ENCODE results near the gene SLC6A11.

The SLC6A11 gene

DNA sequence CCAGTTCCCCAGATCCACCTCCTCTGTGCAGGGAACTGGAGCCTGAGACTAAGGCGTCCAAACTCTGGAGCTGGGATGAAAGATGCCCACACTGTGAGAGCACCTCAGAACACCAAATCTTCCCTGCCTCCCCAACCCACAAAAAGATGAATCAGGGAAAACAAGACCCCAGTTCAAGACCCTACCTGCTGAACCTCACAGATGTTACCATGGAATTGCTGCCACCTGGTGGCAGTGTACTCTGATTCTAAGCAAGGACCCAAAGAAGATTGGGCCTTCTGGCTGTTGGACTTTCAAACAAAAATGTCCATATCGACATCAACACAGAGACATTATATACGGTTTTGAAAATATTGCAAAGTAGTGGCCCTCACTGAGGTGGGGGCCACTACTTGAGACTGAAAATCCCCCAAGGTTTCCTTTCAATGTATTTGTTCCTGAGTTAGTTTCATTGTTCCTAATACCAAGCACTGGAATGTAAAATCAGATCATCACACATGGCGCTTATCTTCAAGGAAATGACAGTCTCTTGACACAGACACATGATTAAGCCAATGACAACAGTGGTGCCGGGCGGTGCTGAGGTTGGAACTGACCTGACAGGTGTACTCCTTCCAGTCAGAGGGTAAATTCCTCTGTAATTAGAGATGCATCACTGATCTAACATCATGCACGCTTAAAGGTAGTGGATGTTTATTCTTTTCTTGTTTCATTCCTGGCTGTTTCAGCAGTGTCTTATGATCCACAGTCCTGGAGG, 67.6 kb downstream of the SLC6A11 start:
- no peak for DNase-seq (ENCODE audit: extremely low read depth in 1 of 2, low read depth in 1 of 2)

DNA sequence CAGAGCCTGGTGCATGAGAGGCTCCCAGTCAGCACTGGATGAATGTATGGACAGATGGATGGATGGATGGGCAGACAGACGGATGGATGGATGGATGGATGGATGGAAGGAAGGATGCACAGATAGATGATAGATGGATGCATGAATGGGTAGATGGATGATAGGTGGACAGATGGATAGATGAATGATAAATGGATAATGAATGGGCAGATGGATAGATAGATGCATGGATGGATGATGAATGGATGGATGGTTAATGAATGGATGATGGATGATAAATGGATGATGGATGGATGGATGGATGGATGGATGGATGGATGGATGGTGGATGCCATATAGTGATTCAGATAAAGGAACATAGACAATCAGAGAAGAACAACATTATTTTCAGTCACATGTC, 71.0 kb downstream of the SLC6A11 start:
- DNase-seq (ENCODE audit: extremely low read depth in 1 of 2, low read depth in 1 of 2) = no peak

DNA sequence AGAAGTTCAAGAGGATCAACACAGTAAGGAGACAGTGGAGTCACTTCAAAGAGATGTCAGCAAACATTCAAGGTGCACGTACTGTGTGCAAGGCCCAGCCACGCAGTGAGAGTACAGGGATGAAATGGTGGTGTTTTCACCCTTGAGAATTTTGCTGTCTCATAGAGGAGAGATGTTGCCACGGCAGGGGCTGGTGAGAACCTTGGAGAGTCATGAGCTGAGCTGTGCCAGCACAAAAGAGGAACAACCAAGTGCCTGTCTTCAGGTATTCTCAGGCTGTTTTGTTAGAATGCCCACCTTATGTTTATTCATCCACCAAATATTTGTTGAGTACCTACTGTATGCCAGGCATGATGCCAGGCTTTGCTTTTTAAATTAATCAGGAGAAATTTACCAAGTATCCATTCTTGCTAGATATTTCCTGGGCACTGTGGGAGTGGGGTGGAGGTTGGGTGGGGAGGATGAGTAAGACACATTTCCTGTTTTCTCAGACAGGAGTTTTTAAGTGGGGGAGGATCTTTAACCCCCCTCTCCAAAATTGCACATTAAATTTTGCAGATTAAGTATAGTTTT, 72.6 kb downstream of the SLC6A11 start:
- DNase-seq (ENCODE audit: extremely low read depth in 1 of 2, low read depth in 1 of 2) = no peak

- no peak for DNase-seq (ENCODE audit: extremely low read depth in 1 of 2, low read depth in 1 of 2)
Measured at GRCh38 chr3:10889206-10889960, 73.4 kb downstream of the SLC6A11 start.

DNA sequence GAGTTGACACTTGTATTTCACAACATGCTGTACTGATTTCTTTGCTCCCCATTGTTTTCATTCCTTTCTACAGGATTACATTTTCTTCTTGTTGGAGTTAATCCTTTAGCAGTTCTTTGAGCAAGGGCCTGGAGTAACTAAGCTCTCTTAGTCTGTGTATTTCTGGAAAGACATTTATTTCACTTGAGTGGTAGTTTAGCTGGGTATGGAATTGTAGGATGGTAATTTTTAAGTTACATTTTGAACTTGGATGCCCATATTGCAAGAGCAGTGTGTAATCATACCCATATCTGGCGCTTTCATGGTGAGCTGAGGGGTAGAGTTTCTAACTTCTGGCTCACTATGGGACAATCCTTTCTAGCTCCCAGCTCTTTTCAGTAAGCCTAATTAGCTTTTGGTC, 74.6 kb downstream of the SLC6A11 start:
- DNase-seq (ENCODE audit: extremely low read depth in 1 of 2, low read depth in 1 of 2) = no peak

DNA sequence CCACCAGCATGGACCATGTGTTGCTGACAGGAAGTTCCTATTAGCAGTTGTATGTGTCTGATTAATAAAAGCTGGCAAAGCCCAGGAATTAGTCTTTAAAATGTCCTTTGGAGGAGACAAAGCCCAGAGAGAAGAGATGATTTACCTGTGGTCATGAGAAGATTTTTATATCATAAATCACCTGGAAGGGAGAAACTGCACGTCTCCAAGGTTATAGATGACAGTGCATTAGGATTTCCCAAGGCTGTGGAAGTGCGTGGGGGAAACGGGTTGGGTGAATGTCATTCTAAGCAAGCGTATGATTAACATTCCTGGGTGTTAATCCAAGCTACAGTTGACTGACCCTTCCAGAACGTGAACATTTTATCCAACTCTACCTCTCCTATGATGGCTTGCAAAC, 76.6 kb downstream of the SLC6A11 start:
- DNase-seq (ENCODE audit: extremely low read depth in 1 of 2, low read depth in 1 of 2) = no peak

- no peak for DNase-seq (ENCODE audit: extremely low read depth in 1 of 2, low read depth in 1 of 2)
Measured at GRCh38 chr3:10901296-10901945, 85.4 kb downstream of the SLC6A11 start.

DNA sequence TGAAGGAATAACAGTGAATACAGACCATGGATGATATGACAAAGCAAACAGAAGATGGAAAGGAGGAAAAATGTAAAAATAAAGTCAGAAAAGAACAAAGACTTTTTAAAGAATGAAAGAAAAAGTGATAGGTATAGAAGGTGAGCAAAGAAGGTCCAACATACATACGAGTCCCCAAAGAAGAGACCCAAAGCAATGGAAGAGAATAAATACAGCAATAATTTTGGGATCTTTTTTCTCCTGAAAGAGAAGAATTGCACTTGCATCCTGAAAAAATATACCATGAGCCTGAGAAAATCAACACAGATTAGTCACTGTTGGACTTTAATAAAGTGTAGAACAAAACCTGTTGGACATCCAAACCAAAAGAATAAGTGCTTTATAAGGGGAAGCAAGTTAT, 91.2 kb downstream of the SLC6A11 start:
- DNase-seq (ENCODE audit: extremely low read depth in 1 of 2, low read depth in 1 of 2) = no peak

- DNase-seq (ENCODE audit: extremely low read depth in 1 of 2, low read depth in 1 of 2) = no peak
Measured at GRCh38 chr3:10910367-10910766, 94.3 kb downstream of the SLC6A11 start.

DNA sequence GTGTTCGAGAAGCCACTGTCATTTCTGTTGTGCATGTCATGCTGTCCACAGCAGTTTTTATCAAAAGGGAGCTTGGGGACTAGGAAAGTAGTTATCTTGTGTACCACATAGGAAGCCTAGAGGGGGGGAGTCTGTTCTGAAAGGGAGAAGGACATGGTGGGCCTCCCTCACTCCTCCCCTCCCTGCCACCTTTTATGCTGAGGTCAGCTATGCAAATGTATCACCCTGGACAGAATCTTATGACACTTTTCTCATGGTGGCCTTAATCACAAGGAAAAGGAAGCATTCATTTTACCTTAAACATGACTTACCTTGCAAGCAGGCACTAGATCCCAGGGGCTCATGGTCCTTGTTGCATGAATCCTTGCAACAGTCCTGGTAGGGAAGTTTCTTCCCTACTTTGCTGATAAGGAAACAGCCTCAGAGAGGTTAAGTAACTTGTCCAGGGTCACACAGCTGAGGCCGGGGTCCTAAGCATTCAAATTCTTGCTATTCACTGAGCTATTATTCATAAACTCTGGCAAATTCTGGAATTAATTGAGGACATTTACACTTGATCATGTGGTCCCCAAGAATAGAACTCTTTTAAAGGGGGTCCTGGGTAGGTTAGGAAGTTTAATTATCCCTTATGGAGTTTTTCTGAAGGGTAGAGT, 95.4 kb downstream of the SLC6A11 start:
- no peak for DNase-seq (ENCODE audit: extremely low read depth in 1 of 2, low read depth in 1 of 2)

DNA sequence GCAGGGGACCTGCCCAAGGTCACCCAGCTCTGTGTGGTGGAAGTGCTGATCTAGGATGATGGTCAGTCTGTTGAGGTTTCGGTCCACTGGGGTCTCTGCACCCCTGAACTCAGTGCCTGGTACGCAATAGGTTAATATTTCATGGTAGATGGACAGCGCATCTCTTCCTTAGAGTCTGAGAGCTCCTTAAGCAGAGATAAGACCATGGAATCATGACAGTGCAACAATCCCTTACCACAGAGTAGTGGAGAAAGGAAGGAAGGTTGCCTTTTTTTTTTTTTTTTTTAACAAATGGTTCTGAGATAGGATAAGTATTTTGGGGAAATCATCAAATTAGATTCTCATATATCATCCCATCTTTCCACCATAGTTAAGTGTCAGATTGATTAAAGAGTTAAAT, 96.8 kb downstream of the SLC6A11 start:
- no peak for DNase-seq (ENCODE audit: extremely low read depth in 1 of 2, low read depth in 1 of 2)

- no peak for DNase-seq (ENCODE audit: extremely low read depth in 1 of 2, low read depth in 1 of 2)
Measured at GRCh38 chr3:10915376-10915775, 99.3 kb downstream of the SLC6A11 start.

DNA sequence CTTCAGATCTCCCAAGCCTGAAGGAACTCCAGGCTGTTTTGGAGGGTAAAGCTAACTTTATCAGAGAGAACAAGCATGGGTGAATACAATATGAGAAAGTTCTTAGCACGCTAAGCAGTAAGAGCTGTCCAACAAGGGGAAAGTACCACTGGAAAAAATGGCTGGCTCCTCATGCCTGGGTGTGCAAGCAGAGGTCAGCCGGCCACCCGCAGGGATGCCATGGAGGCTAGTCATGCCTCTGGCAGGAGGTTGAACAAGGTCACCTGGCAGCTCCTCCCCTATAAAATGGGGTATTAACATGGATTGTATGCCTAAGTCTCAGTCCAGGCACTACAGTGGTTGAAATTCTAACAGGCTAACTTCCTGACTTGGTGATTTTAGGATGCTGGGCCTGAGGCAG, 101.1 kb downstream of the SLC6A11 start:
- DNase-seq (ENCODE audit: extremely low read depth in 1 of 2, low read depth in 1 of 2) = no peak

GRCh38 chr3:10918011-10918410, 102.0 kb downstream of the SLC6A11 start:
- DNase-seq (ENCODE audit: extremely low read depth in 1 of 2, low read depth in 1 of 2) = no peak

DNA sequence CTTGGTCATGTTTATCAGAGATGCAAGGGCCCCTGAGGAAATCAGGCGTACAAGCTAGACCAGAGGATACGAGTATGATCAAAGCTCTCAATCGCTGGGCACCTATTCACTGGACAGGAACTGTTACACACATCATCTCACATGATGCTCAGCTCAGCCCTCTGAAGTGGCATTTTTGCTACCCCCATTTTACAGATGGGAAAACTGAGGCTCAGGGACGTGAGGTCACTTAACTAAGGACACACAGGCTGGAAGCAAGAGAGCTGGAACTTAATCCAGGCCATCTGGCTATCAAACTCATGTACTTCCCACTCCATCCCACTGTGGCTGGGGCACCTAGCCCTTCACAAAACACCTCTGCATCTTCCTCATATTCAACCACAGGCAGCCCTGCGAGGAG, 103.6 kb downstream of the SLC6A11 start:
- no peak for DNase-seq (ENCODE audit: extremely low read depth in 1 of 2, low read depth in 1 of 2)

DNA sequence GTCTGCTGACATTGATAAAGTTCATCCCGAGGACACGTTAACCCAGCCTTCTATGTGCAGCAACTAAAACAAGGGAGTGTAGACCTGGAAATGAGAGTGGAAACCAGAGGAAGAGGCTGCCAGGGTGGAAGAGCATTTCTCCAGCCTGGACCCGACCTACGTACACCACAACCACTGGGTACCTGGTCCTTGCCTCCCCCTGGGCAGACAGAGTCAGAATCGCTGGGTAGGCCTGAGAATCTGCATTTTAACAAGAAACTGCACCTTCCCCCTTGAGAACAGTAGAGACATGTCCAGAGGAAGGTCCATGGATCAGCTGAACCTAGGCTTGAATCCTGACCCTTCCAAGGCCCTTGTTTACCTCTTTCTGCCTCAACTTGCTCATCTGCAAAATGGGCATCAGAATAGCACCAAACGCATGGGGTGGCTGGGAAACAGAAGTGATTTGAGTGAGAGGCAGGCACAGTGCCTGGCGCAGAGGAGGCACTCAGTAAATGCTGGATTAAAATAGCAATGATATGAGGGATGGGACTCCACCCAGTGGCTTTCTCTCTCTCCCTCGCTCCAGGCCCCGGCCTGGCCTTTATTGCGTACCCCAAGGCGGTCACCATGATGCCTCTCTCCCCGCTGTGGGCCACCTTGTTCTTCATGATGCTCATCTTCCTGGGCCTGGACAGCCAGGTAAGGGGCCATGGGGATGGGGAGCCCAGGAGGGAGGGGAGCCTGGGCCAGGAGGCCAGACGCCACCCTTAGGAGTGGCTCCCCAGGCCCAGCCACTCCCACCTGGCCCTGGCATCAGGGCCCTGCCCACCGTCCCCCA, 109.6 kb downstream of the SLC6A11 start:
- no peak for DNase-seq (ENCODE audit: extremely low read depth in 1 of 2, low read depth in 1 of 2)

- DNase-seq (ENCODE audit: extremely low read depth in 1 of 2, low read depth in 1 of 2) = no peak
Measured at GRCh38 chr3:10926256-10926810, 110.3 kb downstream of the SLC6A11 start.

GRCh38 chr3:10926811-10927521, 110.9 kb downstream of the SLC6A11 start:
- DNase-seq (ENCODE audit: extremely low read depth in 1 of 2, low read depth in 1 of 2) = no peak

GRCh38 chr3:10927551-10927950, 111.5 kb downstream of the SLC6A11 start:
- no peak for DNase-seq (ENCODE audit: extremely low read depth in 1 of 2, low read depth in 1 of 2)

Data from stimulated activated CD8-positive, alpha-beta memory T cell treated with anti-CD3 and anti-CD28 coated beads, Interleukin-7, amount 100 ng/mL, for 48 hours (primary cell).